A673 (cell line): ENCODE measurements around the gene IDI1.

Experiments used
- CTCF ChIP-seq: fragments of 300-800, 200-600 bp; sonication (generic); conservative IDR thresholded peaks from 2 replicates; pipeline ENCODE4 v1.5.1; 2017; ENCODE audit warnings: low read depth, mild to moderate bottlenecking, antibody characterized with exemption, low read length, moderate library complexity, mixed read lengths
- EZH2 ChIP-seq: fragments of 200-600 bp; sonication (generic); IDR thresholded peaks from 2 replicates; pipeline ENCODE4 v1.6.1; 2017; ENCODE audit warnings: borderline replicate concordance, low read depth, mild to moderate bottlenecking, mixed read lengths, antibody characterized with exemption, low read length; ENCODE audit not compliant: poor library complexity, severe bottlenecking

GRCh38 chr10:1083581-1083980 is 34.7 kb upstream of the IDI1 start:
- TF ChIP-seq CTCF (no peak), EZH2 (no peak)
